GM19239 (cell line): ENCODE results near the gene TMOD4.
A peak's percentile ranks its signal among the peaks of the same experiment; 100 is the strongest.

Experiments
- DNase-seq: peaks from one replicate; pipeline ENCODE4 v3.0.0; 2011; ENCODE audit warnings: low spot score; ENCODE audit not compliant: insufficient read length
- FAIRE-seq: peaks from 2 replicates; lab custom pipeline; 2011; peaks lifted over from hg19 to GRCh38; lab: Jason Lieb, UNC

TMOD4 gene

GRCh38 chr1:151184211-151184610 lies 8.4 kb upstream of the TMOD4 start:
- no peak for FAIRE-seq
- no peak for DNase-seq

- FAIRE-seq (no peak), DNase-seq (no peak)
Observed at GRCh38 chr1:151176514-151177045, 799 bp upstream of the TMOD4 start.

GRCh38 chr1:151175041-151175741 lies 590 bp downstream of the TMOD4 start:
- DNase-seq (no peak), FAIRE-seq (no peak)

- FAIRE-seq (no peak), DNase-seq (no peak)
Observed at GRCh38 chr1:151171190-151171589, 4.6 kb downstream of the TMOD4 start.

- no peak for FAIRE-seq
- DNase-seq, result no peak
Observed at GRCh38 chr1:151167116-151167515, 8.7 kb downstream of the TMOD4 start.

- FAIRE-seq (no peak), DNase-seq (no peak)
Observed at GRCh38 chr1:151166505-151166956, 9.2 kb downstream of the TMOD4 start.

- DNase-seq, result peak; percentile 86
- FAIRE-seq, result peak; percentile 99
Observed at GRCh38 chr1:151165738-151166504, 9.9 kb downstream of the TMOD4 start, which contains the start of the genes LYSMD1 and SCNM1. Gene LYSMD1 (minus strand): TSS chr1:151165902. CDS start chr1:151165258, 644 bp downstream. Gene SCNM1 (plus strand): TSS chr1:151166144. CDS start chr1:151166153, 9 bp downstream.

- peak; percentile 8 for FAIRE-seq
- DNase-seq, result no peak
Observed at GRCh38 chr1:151165281-151165737, 10.5 kb downstream of the TMOD4 start.

- DNase-seq, result no peak
- no peak for FAIRE-seq
Observed at GRCh38 chr1:151164732-151165280, 11.0 kb downstream of the TMOD4 start.

- FAIRE-seq (no peak), DNase-seq (no peak)
Observed at GRCh38 chr1:151159373-151159772, 16.4 kb downstream of the TMOD4 start.

GRCh38 chr1:151158751-151159251 lies 17.0 kb downstream of the TMOD4 start:
- no peak for FAIRE-seq
- no peak for DNase-seq

- DNase-seq, result no peak
Observed at GRCh38 chr1:151158326-151158725, 17.5 kb downstream of the TMOD4 start.

GRCh38 chr1:151157067-151157531 lies 18.7 kb downstream of the TMOD4 start:
- peak; percentile 85 for FAIRE-seq
- DNase-seq, result no peak

More at GRCh38 chr1:151158326-151158725, 17.5 kb downstream of the TMOD4 start:
- no peak for FAIRE-seq

- DNase-seq (no peak), FAIRE-seq (peak; percentile 80)
Observed at GRCh38 chr1:151156515-151156819, 19.3 kb downstream of the TMOD4 start, which contains the start of gene TNFAIP8L2. Gene TNFAIP8L2 (plus strand): TSS chr1:151156649. CDS start chr1:151158698, 2,049 bp downstream.

- DNase-seq (no peak), FAIRE-seq (no peak)
Observed at GRCh38 chr1:151147665-151148064, 28.1 kb downstream of the TMOD4 start.

GRCh38 chr1:151147132-151147503 lies 28.7 kb downstream of the TMOD4 start:
- no peak for DNase-seq
- FAIRE-seq, result no peak

- peak; percentile 91 for DNase-seq
- FAIRE-seq, result peak; percentile 82
Observed at GRCh38 chr1:151146412-151147131, 29.2 kb downstream of the TMOD4 start, which contains the start of gene SEMA6C. Gene SEMA6C (minus strand): TSS chr1:151146631. CDS start chr1:151142621, 4,010 bp downstream.

GRCh38 chr1:151146072-151146411 lies 29.7 kb downstream of the TMOD4 start:
- FAIRE-seq (no peak), DNase-seq (no peak)

GRCh38 chr1:151145304-151146071 lies 30.3 kb downstream of the TMOD4 start:
- DNase-seq (no peak), FAIRE-seq (no peak)
